ENCODE data around the gene SRRM1. TPM values are rescaled to one million over a fixed set of nuclear protein-coding genes. Genes with fewer than 3 reads are reported as not detected.
"Not testable (repeated sequence)": the region's sequence is repeated elsewhere in the genome, so short reads cannot be mapped to it uniquely, and the experiment has no call there.

Gene SRRM1
- total RNA-seq, 4 donors from 2014 or later: 106 to 164 (median 152) TPM

- no peak for TF ChIP-seq CTCF (IDR thresholded peaks at IDR 0.05)
- H3K27me3 ChIP-seq: no peaks in the 10 kb centered on the region
- H3K4me1 ChIP-seq: peaks cover 0 to 2% (median 0%) of the 10 kb centered on the region in 4 donors
- no peak for DNase-seq (ENCODE audit: low spot score in 2 of 2)
- H3K9me3 ChIP-seq: no peaks in the 10 kb centered on the region
- no peak overlapping the region for H3K4me3 ChIP-seq
- peaks cover 0 to 97% (median 39%) of the 10 kb centered on the region in 3 donors for H3K36me3 ChIP-seq
- H3K27ac ChIP-seq: no peak overlapping the region
- WGBS, 2 donors: 53 to 60% methylated on average over 2 of the region's 2 CpGs
Observed at GRCh38 chr1:24664507-24665033, 21.5 kb downstream of the SRRM1 start.

DNA sequence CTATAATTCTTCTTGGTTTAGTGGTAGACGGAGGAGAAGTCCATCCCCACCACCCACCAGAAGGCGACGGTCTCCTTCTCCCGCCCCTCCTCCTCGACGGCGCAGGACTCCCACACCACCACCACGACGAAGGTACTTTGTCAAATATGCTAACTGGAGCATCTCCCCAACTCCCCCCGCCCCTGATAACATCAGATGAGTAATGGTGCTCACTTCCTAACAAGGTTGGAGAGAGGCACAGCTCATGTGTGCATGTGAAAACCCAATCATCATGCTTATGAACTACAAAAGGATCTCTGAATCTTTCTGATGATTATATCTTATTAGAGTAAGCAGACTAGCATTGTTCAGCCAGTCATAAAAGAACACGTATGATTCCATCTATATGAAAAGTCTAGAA lies 23.7 kb downstream of the SRRM1 start:
- no peak overlapping the region for H3K27ac ChIP-seq
- 85 to 90% methylated on average over 11 of the region's 11 CpGs for WGBS, 2 donors
- H3K4me3 ChIP-seq: no peak overlapping the region
- TF ChIP-seq POLR2A (IDR thresholded peaks at IDR 0.05) (no peak), EP300 (IDR thresholded peaks at IDR 0.05) (no peak), CTCF (IDR thresholded peaks at IDR 0.05) (no peak)
- no peaks in the 10 kb centered on the region for H3K9me3 ChIP-seq
- no peak for DNase-seq (ENCODE audit: low spot score in 2 of 2)
- H3K36me3 ChIP-seq: peaks cover 8 to 100% (median 54%) of the 10 kb centered on the region in 3 donors
- no peaks in the 10 kb centered on the region for H3K27me3 ChIP-seq
- no peaks in the 10 kb centered on the region for H3K4me1 ChIP-seq

DNA sequence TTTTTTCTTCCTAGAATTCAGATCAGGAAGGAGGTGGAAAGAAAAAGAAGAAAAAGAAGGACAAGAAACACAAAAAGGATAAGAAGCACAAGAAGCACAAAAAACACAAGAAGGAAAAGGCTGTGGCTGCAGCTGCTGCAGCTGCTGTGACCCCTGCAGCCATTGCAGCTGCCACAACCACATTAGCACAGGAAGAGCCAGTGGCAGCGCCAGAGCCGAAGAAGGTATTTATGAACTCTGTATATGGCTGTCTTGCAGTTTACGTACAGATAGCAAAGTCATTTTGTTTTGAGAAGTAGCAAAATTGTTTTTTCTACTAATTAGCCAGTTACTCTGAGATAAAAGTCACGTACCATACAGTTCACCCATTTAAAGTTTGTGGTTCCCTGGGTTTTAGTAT lies 28.3 kb downstream of the SRRM1 start:
- peaks cover 8 to 96% (median 37%) of the 10 kb centered on the region in 3 donors for H3K36me3 ChIP-seq
- DNase-seq (ENCODE audit: low spot score in 2 of 2): not testable (repeated sequence)
- WGBS, 2 donors: 88 to 94% methylated on average over 4 of the region's 4 CpGs

GRCh38 chr1:24672686-24673085 lies 29.6 kb downstream of the SRRM1 start:
- not testable (repeated sequence) for H3K4me3 ChIP-seq; H3K27me3 ChIP-seq; H3K4me1 ChIP-seq; H3K9me3 ChIP-seq; DNase-seq (ENCODE audit: low spot score in 2 of 2)
- 24 to 56% methylated on average over 1 of the region's 1 CpG for WGBS, 2 donors
- Histone ChIP-seq H3K36me3 (peaks cover 8 to 96% (median 37%) of the 10 kb centered on the region in 3 donors), H3K27ac (peak overlapping the region in 1 of 4 donors; percentile 77)

More for the DNA sequence above, 28.3 kb downstream of the SRRM1 start:
- H3K27me3 ChIP-seq, H3K9me3 ChIP-seq, H3K4me1 ChIP-seq, H3K27ac ChIP-seq, H3K4me3 ChIP-seq: not testable (repeated sequence)

- 94 to 96% methylated on average over 6 of the region's 6 CpGs for WGBS, 2 donors
- H3K27me3 ChIP-seq: no peaks in the 10 kb centered on the region
- TF ChIP-seq POLR2A (IDR thresholded peaks at IDR 0.05) (no peak), EP300 (IDR thresholded peaks at IDR 0.05) (no peak), CTCF (IDR thresholded peaks at IDR 0.05) (no peak)
- peak overlapping the region in 1 of 4 donors; percentile 77 for H3K27ac ChIP-seq
- DNase-seq (ENCODE audit: low spot score in 2 of 2): no peak
- no peaks in the 10 kb centered on the region for H3K9me3 ChIP-seq
- no peaks in the 10 kb centered on the region for H3K4me1 ChIP-seq
- peaks cover 8 to 96% (median 33%) of the 10 kb centered on the region in 3 donors for H3K36me3 ChIP-seq
- H3K4me3 ChIP-seq: no peak overlapping the region
Observed at GRCh38 chr1:24673341-24673740, 30.2 kb downstream of the SRRM1 start.

DNA sequence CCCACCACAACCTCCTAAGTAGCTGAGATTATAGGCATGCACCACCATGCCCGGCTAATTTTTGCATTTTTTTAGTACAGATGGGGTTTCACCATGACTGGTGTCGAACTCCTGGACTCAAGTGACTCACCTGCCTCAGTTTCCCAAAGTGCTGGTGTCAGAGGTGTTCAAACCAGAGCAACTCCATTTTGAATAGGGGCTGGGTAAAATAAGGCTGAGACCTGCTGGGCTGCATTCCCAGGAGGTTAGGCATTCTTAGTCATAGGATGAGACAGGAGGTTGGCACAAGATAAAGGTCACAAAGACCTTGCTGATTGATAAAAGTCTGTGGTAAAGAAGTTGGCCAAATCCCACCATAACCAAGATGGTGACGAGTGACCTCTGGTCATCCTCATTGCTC lies 35.3 kb downstream of the SRRM1 start:
- not testable (repeated sequence) for H3K9me3 ChIP-seq; H3K27me3 ChIP-seq; H3K4me3 ChIP-seq; H3K4me1 ChIP-seq; H3K27ac ChIP-seq; DNase-seq (ENCODE audit: low spot score in 2 of 2)
- WGBS, 2 donors: 90 to 100% methylated on average over 3 of the region's 3 CpGs
- H3K36me3 ChIP-seq: peaks cover 0 to 47% (median 0%) of the 10 kb centered on the region in 3 donors

- TF ChIP-seq POLR2A (IDR thresholded peaks at IDR 0.05): no peak
- TF ChIP-seq CTCF (IDR thresholded peaks at IDR 0.05): no peak
- TF ChIP-seq EP300 (IDR thresholded peaks at IDR 0.05): no peak
- DNase-seq (ENCODE audit: low spot score in 2 of 2): no peak
- no peaks in the 10 kb centered on the region for H3K27me3 ChIP-seq
- no peak overlapping the region for H3K4me3 ChIP-seq
- H3K9me3 ChIP-seq: no peaks in the 10 kb centered on the region
- WGBS, 2 donors: 95 to 100% methylated on average over 4 of the region's 4 CpGs
- H3K36me3 ChIP-seq: peaks cover 0 to 34% (median 0%) of the 10 kb centered on the region in 3 donors
- peaks cover 0 to 4% (median 0%) of the 10 kb centered on the region in 4 donors for H3K4me1 ChIP-seq
- H3K27ac ChIP-seq: no peak overlapping the region
Observed at GRCh38 chr1:24679725-24680124, 36.6 kb downstream of the SRRM1 start.
